ENCODE results near the gene PINLYP.

The PINLYP gene

GRCh38 chr19:43625918-43626579 is 50.4 kb downstream of the PINLYP start:
- Histone ChIP-seq H3K4me1 (ENCODE audit: insufficient read depth, low read length, poor library complexity, severe bottlenecking) (no peaks in the 10 kb centered on the region), H3K4me3 (ENCODE audit: low read length, poor library complexity, severe bottlenecking) (no peak overlapping the region), H3K9me2 (replicated peaks; ENCODE audit: low read depth, low read length) (no peaks in the 10 kb centered on the region), H3K79me2 (ENCODE audit: insufficient read depth, low read length) (peaks cover 1% of the 10 kb centered on the region; the same call in 1 of the 2 replicates), H3K9ac (ENCODE audit: low read depth, low read length, poor library complexity, severe bottlenecking) (no peak overlapping the region), H3K36me3 (ENCODE audit: insufficient read depth, low read length) (no peaks in the 10 kb centered on the region), H4K20me1 (ENCODE audit: insufficient read depth, low read length, poor library complexity, severe bottlenecking) (peaks cover 5% of the 10 kb centered on the region), H3K9me3 (ENCODE audit: insufficient read depth, low read depth, low read length) (no peaks in the 10 kb centered on the region), H3F3A (ENCODE audit: low read depth) (no peaks in the 10 kb centered on the region; the same call in 1 of the 2 replicates), H3K4me2 (ENCODE audit: low read depth, low read length, poor library complexity, severe bottlenecking) (no peak overlapping the region), H2AFZ (ENCODE audit: low read length) (no peak overlapping the region), H3K27me3 (ENCODE audit: insufficient read depth, low read length, poor library complexity, severe bottlenecking) (no peaks in the 10 kb centered on the region)
- TF ChIP-seq CTCF (conservative IDR thresholded peaks at IDR 0.05; ENCODE audit: low read length) (no peak), EZH2phosphoT487 (IDR thresholded peaks at IDR 0.05; ENCODE audit: borderline replicate concordance) (no peak)

GRCh38 chr19:43626838-43627237 is 51.2 kb downstream of the PINLYP start:
- Histone ChIP-seq H3K4me1 (ENCODE audit: insufficient read depth, low read length, poor library complexity, severe bottlenecking) (no peaks in the 10 kb centered on the region), H3F3A (ENCODE audit: low read depth) (no peaks in the 10 kb centered on the region; the same call in 1 of the 2 replicates), H3K9me3 (ENCODE audit: insufficient read depth, low read depth, low read length) (no peaks in the 10 kb centered on the region), H2AFZ (ENCODE audit: low read length) (no peak overlapping the region), H3K4me2 (ENCODE audit: low read depth, low read length, poor library complexity, severe bottlenecking) (no peak overlapping the region), H3K36me3 (ENCODE audit: insufficient read depth, low read length) (no peaks in the 10 kb centered on the region), H3K4me3 (ENCODE audit: low read length, poor library complexity, severe bottlenecking) (no peak overlapping the region), H3K27me3 (ENCODE audit: insufficient read depth, low read length, poor library complexity, severe bottlenecking) (no peaks in the 10 kb centered on the region), H4K20me1 (ENCODE audit: insufficient read depth, low read length, poor library complexity, severe bottlenecking) (peaks cover 2% of the 10 kb centered on the region), H3K9ac (ENCODE audit: low read depth, low read length, poor library complexity, severe bottlenecking) (no peak overlapping the region), H3K9me2 (replicated peaks; ENCODE audit: low read depth, low read length) (no peaks in the 10 kb centered on the region), H3K79me2 (ENCODE audit: insufficient read depth, low read length) (no peaks in the 10 kb centered on the region)
- TF ChIP-seq EZH2phosphoT487 (IDR thresholded peaks at IDR 0.05; ENCODE audit: borderline replicate concordance) (no peak), CTCF (conservative IDR thresholded peaks at IDR 0.05; ENCODE audit: low read length) (no peak)

- Histone ChIP-seq H2AFZ (ENCODE audit: low read length) (0 out of 2 replicates have a peak overlapping the region, but pooled peaks have one; percentile 51), H4K20me1 (ENCODE audit: insufficient read depth, low read length, poor library complexity, severe bottlenecking) (no peaks in the 10 kb centered on the region), H3K36me3 (ENCODE audit: insufficient read depth, low read length) (no peaks in the 10 kb centered on the region), H3K79me2 (ENCODE audit: insufficient read depth, low read length) (no peaks in the 10 kb centered on the region), H3K9me2 (replicated peaks; ENCODE audit: low read depth, low read length) (no peaks in the 10 kb centered on the region), H3F3A (ENCODE audit: low read depth) (no peaks in the 10 kb centered on the region), H3K27me3 (ENCODE audit: insufficient read depth, low read length, poor library complexity, severe bottlenecking) (no peaks in the 10 kb centered on the region), H3K4me1 (ENCODE audit: insufficient read depth, low read length, poor library complexity, severe bottlenecking) (no peaks in the 10 kb centered on the region), H3K4me3 (ENCODE audit: low read length, poor library complexity, severe bottlenecking) (no peak overlapping the region), H3K4me2 (ENCODE audit: low read depth, low read length, poor library complexity, severe bottlenecking) (no peak overlapping the region), H3K9ac (ENCODE audit: low read depth, low read length, poor library complexity, severe bottlenecking) (no peak overlapping the region), H3K9me3 (ENCODE audit: insufficient read depth, low read depth, low read length) (no peaks in the 10 kb centered on the region)
- TF ChIP-seq CTCF (conservative IDR thresholded peaks at IDR 0.05; ENCODE audit: low read length) (no peak), EZH2phosphoT487 (IDR thresholded peaks at IDR 0.05; ENCODE audit: borderline replicate concordance) (no peak)
Observed at GRCh38 chr19:43628646-43629326, 53.2 kb downstream of the PINLYP start.
